ENCODE data around the gene SLIT1.

Gene SLIT1

DNA sequence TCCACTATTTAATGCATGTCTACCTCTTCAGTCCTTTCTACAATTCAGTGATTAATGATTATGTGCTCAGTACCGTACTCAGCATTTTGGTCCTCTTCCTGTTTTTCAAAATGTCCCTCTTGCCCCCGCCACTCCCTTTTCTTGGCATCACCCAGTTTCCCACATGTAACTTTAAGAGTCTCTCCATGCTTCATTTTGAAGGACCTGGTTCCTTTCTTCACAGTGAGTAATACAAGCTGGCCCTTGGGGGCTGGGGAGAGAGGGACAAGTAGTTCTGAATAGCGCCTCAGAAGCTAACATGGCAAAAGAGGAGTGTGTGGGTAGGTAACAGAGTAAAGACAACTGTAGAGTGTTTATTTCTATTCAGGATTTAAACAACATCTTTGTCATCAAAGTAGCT lies 34.6 kb upstream of the SLIT1 start:
- no peak overlapping the region for H3K4me3 ChIP-seq (ENCODE audit: low read depth in 1 of 2, low read length in 1 of 2)
- TF ChIP-seq CTCF (IDR thresholded peaks at IDR 0.05): no peak
- H3K27me3 ChIP-seq: no peaks in the 10 kb centered on the region
- H3K36me3 ChIP-seq: peaks cover 22% of the 10 kb centered on the region
- H3K9me3 ChIP-seq: no peaks in the 10 kb centered on the region
- no peak overlapping the region for H3K27ac ChIP-seq
- H3K4me1 ChIP-seq (ENCODE audit: control insufficient read depth in 1 of 2, insufficient read depth in 1 of 2, low read depth in 1 of 2, low read length in 1 of 2): peaks cover 18 to 47% of the 10 kb centered on the region in 2 experiments

DNA sequence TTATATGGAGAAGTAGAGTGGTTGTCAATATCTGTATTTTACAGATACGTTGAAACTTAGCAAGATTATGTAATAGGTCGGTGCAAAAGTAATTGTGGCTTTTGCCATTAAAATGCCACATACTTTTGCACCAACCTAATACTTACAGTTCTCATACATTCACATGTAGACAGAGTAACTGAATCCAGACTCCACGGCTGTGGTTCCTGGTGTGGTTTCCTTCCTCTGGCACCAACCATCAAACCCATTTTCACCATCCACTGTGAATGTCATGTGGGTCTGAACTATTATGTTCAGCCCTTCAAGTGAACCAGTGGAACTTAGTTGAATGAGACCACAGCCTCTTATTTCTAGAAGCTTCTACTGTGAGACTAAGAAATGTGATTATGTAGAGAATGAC lies 31.5 kb upstream of the SLIT1 start:
- no peak overlapping the region for H3K27ac ChIP-seq
- H3K27me3 ChIP-seq: no peaks in the 10 kb centered on the region
- no peak overlapping the region for H3K4me3 ChIP-seq (ENCODE audit: low read depth in 1 of 2, low read length in 1 of 2)
- peaks cover 12% of the 10 kb centered on the region for H3K36me3 ChIP-seq
- H3K4me1 ChIP-seq (ENCODE audit: control insufficient read depth in 1 of 2, insufficient read depth in 1 of 2, low read depth in 1 of 2, low read length in 1 of 2): peaks cover 9 to 28% of the 10 kb centered on the region in 2 experiments
- TF ChIP-seq CTCF (IDR thresholded peaks at IDR 0.05): no peak
- H3K9me3 ChIP-seq: no peaks in the 10 kb centered on the region

DNA sequence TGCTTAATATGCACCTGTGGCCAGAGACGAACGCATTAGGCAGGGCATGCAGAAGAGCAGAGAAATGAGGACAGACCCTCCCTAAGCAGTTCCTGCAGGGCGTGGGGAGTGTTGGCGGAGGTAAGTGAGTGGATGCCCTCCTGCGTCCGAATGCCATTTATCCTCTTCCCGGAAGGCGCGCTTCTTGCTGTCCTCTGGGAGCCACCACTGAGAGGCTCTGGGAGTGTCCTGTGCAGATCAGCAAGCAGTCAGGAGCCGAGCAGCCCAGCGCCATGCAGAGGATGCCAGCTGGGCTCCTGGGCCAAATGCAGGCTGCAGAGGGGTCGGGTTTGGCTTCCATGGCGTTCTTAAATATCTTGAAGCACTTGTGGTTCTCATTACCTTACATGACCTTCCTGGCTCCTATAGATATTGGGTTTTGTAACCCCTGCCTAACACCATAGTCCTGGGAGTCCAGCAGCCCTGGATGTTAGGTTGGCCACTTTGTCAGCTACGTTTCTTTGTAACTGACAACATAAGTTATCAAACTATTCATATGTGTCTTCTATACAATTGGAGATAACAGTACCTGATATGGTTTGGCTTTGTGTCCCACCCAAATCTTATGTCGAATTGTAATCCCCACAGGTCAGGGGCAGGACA lies 30.0 kb upstream of the SLIT1 start:
- Histone ChIP-seq H3K27ac (no peak overlapping the region), H3K4me1 (ENCODE audit: control insufficient read depth in 1 of 2, insufficient read depth in 1 of 2, low read depth in 1 of 2, low read length in 1 of 2) (peaks cover 9 to 18% of the 10 kb centered on the region in 2 experiments), H3K27me3 (no peaks in the 10 kb centered on the region), H3K4me3 (ENCODE audit: low read depth in 1 of 2, low read length in 1 of 2) (no peak overlapping the region), H3K9me3 (no peaks in the 10 kb centered on the region), H3K36me3 (peaks cover 5% of the 10 kb centered on the region)
- TF ChIP-seq CTCF (IDR thresholded peaks at IDR 0.05): no peak

DNA sequence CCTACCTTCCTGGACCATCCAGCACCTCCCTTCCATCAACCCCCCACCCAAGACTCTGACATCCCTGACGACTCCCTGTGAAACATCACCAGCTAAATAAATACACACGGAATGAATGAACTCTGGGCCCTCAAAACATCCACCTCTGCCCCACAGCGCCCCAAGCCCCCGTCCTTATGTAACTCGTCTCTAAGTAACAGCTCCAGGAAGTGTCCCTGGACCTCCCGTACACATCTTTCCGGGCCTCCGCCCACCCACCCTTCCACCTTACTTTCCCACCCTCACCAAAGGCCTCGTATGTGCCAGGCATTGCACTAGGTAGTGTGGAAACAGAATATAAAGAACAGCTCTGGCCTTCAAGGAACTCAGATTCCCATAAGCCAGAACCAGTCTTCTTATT lies 27.7 kb upstream of the SLIT1 start:
- peaks cover 9 to 15% of the 10 kb centered on the region in 2 experiments for H3K4me1 ChIP-seq (ENCODE audit: control insufficient read depth in 1 of 2, insufficient read depth in 1 of 2, low read depth in 1 of 2, low read length in 1 of 2)
- no peaks in the 10 kb centered on the region for H3K36me3 ChIP-seq
- no peaks in the 10 kb centered on the region for H3K9me3 ChIP-seq
- no peak for TF ChIP-seq CTCF (IDR thresholded peaks at IDR 0.05)
- H3K4me3 ChIP-seq (ENCODE audit: low read depth in 1 of 2, low read length in 1 of 2): no peak overlapping the region
- no peak overlapping the region for H3K27ac ChIP-seq
- peaks cover under 1% of the 10 kb centered on the region for H3K27me3 ChIP-seq

DNA sequence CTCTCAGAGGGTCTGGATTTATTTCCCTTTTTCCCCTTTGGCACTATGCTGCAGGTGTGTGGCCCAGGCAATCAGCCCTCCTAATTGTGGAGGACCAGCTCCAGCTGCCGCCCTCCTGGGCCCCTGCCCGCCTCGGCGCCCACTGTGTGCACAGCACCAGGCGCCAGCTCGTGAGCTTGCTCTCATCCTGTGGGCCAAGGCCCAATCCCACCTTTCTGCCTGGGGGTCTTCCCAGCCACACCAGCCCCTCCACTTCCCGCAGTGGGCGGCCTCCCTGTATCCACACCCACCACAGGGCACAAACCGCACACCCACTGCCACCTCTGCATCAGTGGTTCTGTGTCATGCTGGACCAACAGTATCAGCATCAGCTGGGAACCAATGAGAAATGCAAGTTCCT lies 25.5 kb upstream of the SLIT1 start:
- no peak overlapping the region for H3K4me3 ChIP-seq (ENCODE audit: low read depth in 1 of 2, low read length in 1 of 2)
- peaks cover 18% of the 10 kb centered on the region for H3K27me3 ChIP-seq
- H3K9me3 ChIP-seq: no peaks in the 10 kb centered on the region
- TF ChIP-seq CTCF (IDR thresholded peaks at IDR 0.05): no peak
- H3K4me1 ChIP-seq (ENCODE audit: control insufficient read depth in 1 of 2, insufficient read depth in 1 of 2, low read depth in 1 of 2, low read length in 1 of 2): no peaks in the 10 kb centered on the region
- no peaks in the 10 kb centered on the region for H3K36me3 ChIP-seq
- no peak overlapping the region for H3K27ac ChIP-seq
